ENCODE results near the gene EEFSEC.

DNA sequence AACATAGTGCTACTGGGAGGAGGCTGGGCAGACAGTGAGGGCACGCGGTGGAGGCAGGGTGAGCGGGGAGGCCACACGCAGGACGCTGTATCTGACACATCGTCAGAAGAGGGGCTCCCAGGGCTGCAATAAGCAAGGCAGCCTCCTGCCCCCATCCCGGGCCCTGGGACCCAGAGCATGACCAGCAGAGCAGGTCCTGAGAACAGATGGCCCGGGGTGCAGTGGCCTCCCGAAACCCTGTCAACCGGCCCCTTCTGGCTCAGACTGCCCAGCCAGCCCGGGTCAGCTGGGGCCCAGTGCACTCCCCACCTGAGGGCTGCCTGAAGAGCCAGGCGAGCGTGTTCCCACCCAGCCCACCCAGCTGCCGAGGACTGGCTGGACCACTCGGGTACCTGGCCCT, 276.0 kb downstream of the EEFSEC start:
- TF ChIP-seq, protein P1, sequence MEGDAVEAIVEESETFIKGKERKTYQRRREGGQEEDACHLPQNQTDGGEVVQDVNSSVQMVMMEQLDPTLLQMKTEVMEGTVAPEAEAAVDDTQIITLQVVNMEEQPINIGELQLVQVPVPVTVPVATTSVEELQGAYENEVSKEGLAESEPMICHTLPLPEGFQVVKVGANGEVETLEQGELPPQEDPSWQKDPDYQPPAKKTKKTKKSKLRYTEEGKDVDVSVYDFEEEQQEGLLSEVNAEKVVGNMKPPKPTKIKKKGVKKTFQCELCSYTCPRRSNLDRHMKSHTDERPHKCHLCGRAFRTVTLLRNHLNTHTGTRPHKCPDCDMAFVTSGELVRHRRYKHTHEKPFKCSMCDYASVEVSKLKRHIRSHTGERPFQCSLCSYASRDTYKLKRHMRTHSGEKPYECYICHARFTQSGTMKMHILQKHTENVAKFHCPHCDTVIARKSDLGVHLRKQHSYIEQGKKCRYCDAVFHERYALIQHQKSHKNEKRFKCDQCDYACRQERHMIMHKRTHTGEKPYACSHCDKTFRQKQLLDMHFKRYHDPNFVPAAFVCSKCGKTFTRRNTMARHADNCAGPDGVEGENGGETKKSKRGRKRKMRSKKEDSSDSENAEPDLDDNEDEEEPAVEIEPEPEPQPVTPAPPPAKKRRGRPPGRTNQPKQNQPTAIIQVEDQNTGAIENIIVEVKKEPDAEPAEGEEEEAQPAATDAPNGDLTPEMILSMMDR (IDR thresholded peaks at IDR 0.05) = no peak
- TF ChIP-seq POLR2AphosphoS5 (IDR thresholded peaks at IDR 0.05) (no peak), POLR2A (IDR thresholded peaks at IDR 0.05) (no peak)

All from breast epithelium (tissue), 3 donors.